K562 (cell line): Measurements from ENCODE around the gene PPT2. TPM values are rescaled to one million over a fixed set of nuclear protein-coding genes. Genes with fewer than 3 reads are reported as not detected.

Experiments used
- BCL6 ChIP-seq: fragments of 250-450 bp; sonication (Bioruptor Pico); IDR thresholded peaks from 2 replicates; pipeline ENCODE4 v1.4.0; 2020
- ETV1 ChIP-seq: fragments of 450-650 bp; conservative IDR thresholded peaks from 2 replicates; pipeline ENCODE4 v1.6.1; 2016; ENCODE audit warnings: missing genetic modification characterization, control low read depth, low read depth, missing compliant biosample characterization
- KLF1 ChIP-seq: fragments of 450-650 bp; IDR thresholded peaks from 2 replicates; pipeline ENCODE4 v1.6.1; 2016; ENCODE audit warnings: missing genetic modification characterization, missing compliant biosample characterization
- MCM7 ChIP-seq, 2 experiments: fragments of 450-650 bp; IDR thresholded peaks; 2 replicates each; pipeline ENCODE4 v1.6.1; 2016 to 2018
- NONO ChIP-seq, 2 experiments: fragments of 200-400 bp in 1 of 2; fragments of 450-650 bp in 1 of 2; formaldehyde crosslinking in 1 of 2; IDR thresholded peaks; 2 replicates each; pipeline ENCODE4 v1.6.1; 2017; ENCODE audit warnings: low read depth in 2 of 2, mild to moderate bottlenecking in 2 of 2, moderate library complexity in 2 of 2, low read length in 1 of 2
- RERE ChIP-seq: sonication (generic); formaldehyde crosslinking; IDR thresholded peaks from 2 replicates; pipeline ENCODE4 v1.8.0; 2023; ENCODE audit warnings: missing genetic modification reagents, mild to moderate bottlenecking, borderline replicate concordance
- SETDB1 ChIP-seq: IDR thresholded peaks from one replicate; pipeline ENCODE4 v1.6.1; 2012; ENCODE audit warnings: low read length, control low read depth, inconsistent platforms
- ZBTB1 ChIP-seq: sonication (generic); formaldehyde crosslinking; IDR thresholded peaks from 2 replicates; pipeline ENCODE4 v1.8.1; 2023; ENCODE audit warnings: missing genetic modification reagents, low read depth, mild to moderate bottlenecking, borderline replicate concordance
- ZNF395 ChIP-seq: fragments of 200-800 bp; sonication (Bioruptor generic); IDR thresholded peaks from 2 replicates; pipeline ENCODE4 v1.6.1; 2017; ENCODE audit warnings: missing genetic modification characterization, missing compliant biosample characterization
- ZNF584 ChIP-seq: fragments of 200-800 bp; sonication (Bioruptor generic); IDR thresholded peaks from 2 replicates; pipeline ENCODE4 v1.6.1; 2016; ENCODE audit warnings: low read depth, mild to moderate bottlenecking, missing genetic modification characterization, missing compliant biosample characterization
- ZNF778 ChIP-seq: fragments of 450-650 bp; formaldehyde crosslinking; IDR thresholded peaks from 2 replicates; pipeline ENCODE4 v1.4.0; 2020; ENCODE audit warnings: mild to moderate bottlenecking, moderate library complexity
- polyA plus RNA-seq, 8 experiments: library from polyadenylated mRNA; depleted of rRNA in 4 of 8; stranded (reverse) in 5 of 8; unstranded in 3 of 8; fragments of >200 nt; fragmentation: Nextera tagmentation in 2 of 8; fragmentation: Illumina TruSeq in 1 of 8; extraction: Ambion mirVana in 2 of 8; extraction: Trizol in 1 of 8; gene quantifications; 2 replicates each; pipeline versions ENCODE4 v1.2.1 to v1.2.3, GENCODE V29; 2011 to 2014; ENCODE audit warnings: inconsistent platforms in 1 of 8, missing spikeins in 1 of 8
- total RNA-seq, 7 experiments: library from RNA; depleted of rRNA in 6 of 7; stranded (reverse); fragments of >200 nt in 6 of 7; fragmentation: Illumina TruSeq in 2 of 7; extraction: Trizol in 2 of 7; gene quantifications; 2 replicates each; pipeline versions ENCODE4 v1.2.1 to v1.2.3, GENCODE V29; 2011 to 2021; ENCODE audit warnings: low replicate concordance in 1 of 7
- TF ChIP-seq, protein P1 (sequence below): fragments of 250-450 bp; sonication (Bioruptor Pico); IDR thresholded peaks from 2 replicates; pipeline ENCODE4 v1.8.0; 2022; ENCODE audit warnings: moderate library complexity, mild to moderate bottlenecking, inconsistent platforms

PPT2 gene
- total and polyA plus RNA-seq, 9 of the 15 experiments (the other 6 are each of a cell fraction or from before 2014, with no cell fraction given): 27.4 to 98.8 (median 69.9) TPM

- TF ChIP-seq, protein P1, sequence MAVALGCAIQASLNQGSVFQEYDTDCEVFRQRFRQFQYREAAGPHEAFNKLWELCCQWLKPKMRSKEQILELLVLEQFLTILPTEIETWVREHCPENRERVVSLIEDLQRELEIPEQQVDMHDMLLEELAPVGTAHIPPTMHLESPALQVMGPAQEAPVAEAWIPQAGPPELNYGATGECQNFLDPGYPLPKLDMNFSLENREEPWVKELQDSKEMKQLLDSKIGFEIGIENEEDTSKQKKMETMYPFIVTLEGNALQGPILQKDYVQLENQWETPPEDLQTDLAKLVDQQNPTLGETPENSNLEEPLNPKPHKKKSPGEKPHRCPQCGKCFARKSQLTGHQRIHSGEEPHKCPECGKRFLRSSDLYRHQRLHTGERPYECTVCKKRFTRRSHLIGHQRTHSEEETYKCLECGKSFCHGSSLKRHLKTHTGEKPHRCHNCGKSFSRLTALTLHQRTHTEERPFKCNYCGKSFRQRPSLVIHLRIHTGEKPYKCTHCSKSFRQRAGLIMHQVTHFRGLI (CRISPR knock-in tag): no peak
- TF ChIP-seq MCM7 (IDR thresholded peaks at IDR 0.05) (no peak), SETDB1 (no peak), ZNF395 (CRISPR knock-in tag) (no peak; the same call in 1 of the 2 replicates), ZBTB1 (CRISPR knock-in tag) (no peak), NONO (IDR thresholded peaks at IDR 0.05; ENCODE audit: low read depth in 2 of 2, low read length in 1 of 2) (no peak), ZNF584 (CRISPR knock-in tag) (no peak), ZNF778 (CRISPR knock-in tag) (no peak), KLF1 (tag) (peak; percentile 57; the same call in 1 of the 2 replicates), BCL6 (CRISPR knock-in tag) (no peak), ETV1 (tag) (no peak), RERE (no peak)
Observed at GRCh38 chr6:32118782-32119628, 34.9 kb upstream of the PPT2 start (continued).
